Forelimb muscle (tissue), 1 donor: Measurements from ENCODE around the gene NAA20. TPM values are rescaled to one million over a fixed set of nuclear protein-coding genes. Genes with fewer than 3 reads are reported as not detected.

Experiments
- DNase-seq: peaks from one replicate; pipeline ENCODE4 v3.0.0-alpha.2; 2013; ENCODE audit warnings: low read depth
- polyA plus RNA-seq: library from polyadenylated mRNA; unstranded; fragments of 120-200 nt; gene quantifications from one replicate; pipeline ENCODE4 v1.2.1, GENCODE V29; 2013; ENCODE audit not compliant: insufficient read length

NAA20 gene
- polyA plus RNA-seq = 63.4 TPM

GRCh38 chr20:20017001-20017843, at the start of gene NAA20:
NAA20 (plus strand) TSS chr20:20017362; CDS start chr20:20017397, 35 bp downstream.
- DNase-seq = peak; percentile 81

GRCh38 chr20:19967445-19967844, 49.7 kb upstream of the NAA20 start:
- DNase-seq = no peak

- DNase-seq = no peak
These were observed 49.1 kb upstream of the NAA20 start for GRCh38 chr20:19968028-19968427.

GRCh38 chr20:19968466-19969073, 48.6 kb upstream of the NAA20 start:
- DNase-seq = no peak

- DNase-seq = no peak
These were observed 48.1 kb upstream of the NAA20 start for GRCh38 chr20:19969106-19969505.

GRCh38 chr20:19969507-19970255, 47.5 kb upstream of the NAA20 start:
- DNase-seq = no peak

GRCh38 chr20:19970256-19970765, 46.9 kb upstream of the NAA20 start:
- DNase-seq = no peak

- DNase-seq = no peak
These were observed 46.0 kb upstream of the NAA20 start for GRCh38 chr20:19971116-19971515.

- no peak for DNase-seq
These were observed 43.1 kb upstream of the NAA20 start for GRCh38 chr20:19973961-19974629.

GRCh38 chr20:19974630-19975435, 42.3 kb upstream of the NAA20 start:
- peak; percentile 87 for DNase-seq

- no peak for DNase-seq
These were observed 41.7 kb upstream of the NAA20 start for GRCh38 chr20:19975436-19975799.

- DNase-seq = no peak
These were observed 41.3 kb upstream of the NAA20 start for GRCh38 chr20:19975901-19976300.

GRCh38 chr20:19976595-19977372, 40.4 kb upstream of the NAA20 start:
- no peak for DNase-seq

- no peak for DNase-seq
These were observed 39.8 kb upstream of the NAA20 start for GRCh38 chr20:19977373-19977770.

- DNase-seq = no peak
These were observed 38.5 kb upstream of the NAA20 start for GRCh38 chr20:19978511-19979210.

- no peak for DNase-seq
These were observed 36.1 kb upstream of the NAA20 start for GRCh38 chr20:19981031-19981451.

GRCh38 chr20:19986419-19986818, 30.7 kb upstream of the NAA20 start:
- DNase-seq = no peak

- DNase-seq = no peak
These were observed 30.1 kb upstream of the NAA20 start for GRCh38 chr20:19987046-19987445.

- DNase-seq = no peak
These were observed 26.3 kb upstream of the NAA20 start for GRCh38 chr20:19990850-19991249.
